PC-3 (cell line): Measurements from ENCODE around the gene DERL3. TPM values are rescaled to one million over a fixed set of nuclear protein-coding genes. Genes with fewer than 3 reads are reported as not detected.

Source experiments
- ATAC-seq: fragments of 200-7000 bp; cut with Tn5 transposase; 2 replicates; pipeline ENCODE4 v1.9.1; 2020; ENCODE audit warnings: mild to moderate bottlenecking, moderate library complexity
- BruUV-seq: library from RNA; stranded (reverse); fragments of 400-500 nt; replicated peaks from 2 replicates; lab custom pipeline; 2021; lab: Mats Ljungman, UMichigan
- CTCF ChIA-PET: fragments of 300-600 bp; sonication (Branson Sonifier 250); formaldehyde crosslinking; loops from one replicate; lab custom pipeline; 2022; ENCODE audit warnings: antibody characterized with exemption; lab: Charles Lee
- POLR2A ChIA-PET: fragments of 300-600 bp; sonication (Branson Sonifier 250); formaldehyde crosslinking; loops from one replicate; lab custom pipeline; 2022; ENCODE audit warnings: antibody characterized with exemption; ENCODE audit not compliant: unreplicated experiment; lab: Charles Lee
- DNase-seq: peaks from one replicate; pipeline ENCODE4 v3.0.0-alpha.2; 2015
- H2AFZ ChIP-seq: fragments of 300-600 bp; sonication (generic); 2 replicates; pipeline ENCODE4 v1.6.0; 2016; ENCODE audit warnings: antibody characterized with exemption, low read length
- H3F3A ChIP-seq: fragments of 300-600 bp; sonication (generic); one replicate; pipeline ENCODE4 v1.6.0; 2017; ENCODE audit warnings: antibody characterized with exemption, low read length, control low read depth, mild to moderate bottlenecking; ENCODE audit not compliant: unreplicated experiment
- H3K27ac ChIP-seq: fragments of 300-600 bp; sonication (generic); 2 replicates; pipeline ENCODE4 v1.5.1; 2016; ENCODE audit warnings: mild to moderate bottlenecking, low read length
- H3K27me3 ChIP-seq: fragments of 300-600 bp; sonication (generic); 2 replicates; pipeline ENCODE4 v1.6.1; 2016; ENCODE audit warnings: low read length, mixed read lengths
- H3K36me3 ChIP-seq: fragments of 300-600 bp; sonication (generic); 2 replicates; pipeline ENCODE4 v1.6.1; 2016; ENCODE audit warnings: low read depth, mixed run types, low read length, mixed read lengths
- H3K4me1 ChIP-seq: fragments of 300-600 bp; sonication (generic); 2 replicates; pipeline ENCODE4 v1.5.1; 2016; ENCODE audit warnings: low read length; ENCODE audit not compliant: insufficient read depth
- H3K4me2 ChIP-seq: fragments of 300-600 bp; sonication (generic); 2 replicates; pipeline ENCODE4 v1.6.0; 2016; ENCODE audit warnings: low read length
- H3K4me3 ChIP-seq: fragments of 300-600 bp; sonication (generic); 2 replicates; pipeline ENCODE4 v1.5.1; 2016; ENCODE audit warnings: mild to moderate bottlenecking, low read length, mixed read lengths
- H3K79me2 ChIP-seq: fragments of 300-600 bp; sonication (generic); 2 replicates; pipeline ENCODE4 v1.6.1; 2017; ENCODE audit warnings: low read length, mixed read lengths
- H3K9ac ChIP-seq: fragments of 300-600 bp; sonication (generic); 2 replicates; pipeline ENCODE4 v1.6.0; 2016; ENCODE audit warnings: mild to moderate bottlenecking, low read length
- H3K9me2 ChIP-seq: fragments of 300-600 bp; sonication (generic); replicated peaks from 2 replicates; pipeline ENCODE4 v1.6.1; 2016; ENCODE audit warnings: mixed run types, low read length, mixed read lengths
- H3K9me3 ChIP-seq: fragments of 300-600 bp; sonication (generic); 2 replicates; pipeline ENCODE4 v1.6.1; 2016; ENCODE audit warnings: low read length, mixed read lengths
- H4K20me1 ChIP-seq: fragments of 300-600 bp; sonication (generic); 2 replicates; pipeline ENCODE4 v1.6.1; 2016; ENCODE audit warnings: low read length, mixed read lengths
- CTCF ChIP-seq: fragments of 300-600 bp; sonication (generic); conservative IDR thresholded peaks from 2 replicates; pipeline ENCODE4 v1.5.1; 2017; ENCODE audit warnings: antibody characterized with exemption, low read depth, mild to moderate bottlenecking, low read length
- EZH2 ChIP-seq: fragments of 300-600 bp; sonication (generic); IDR thresholded peaks from one replicate; pipeline ENCODE4 v1.6.1; 2017; ENCODE audit warnings: antibody characterized with exemption, mild to moderate bottlenecking, low read length; ENCODE audit not compliant: unreplicated experiment
- EZH2phosphoT487 ChIP-seq: fragments of 300-600 bp; sonication (generic); IDR thresholded peaks from 2 replicates; pipeline ENCODE4 v1.6.1; 2018; ENCODE audit warnings: mild to moderate bottlenecking, antibody characterized with exemption, low read length, borderline replicate concordance
- intact Hi-C: fragments of 100-400 bp; cut with micrococcal nuclease; formaldehyde crosslinking; loops from 2 replicates; pipeline ENCODE4 v1.9.0; 2023
- total RNA-seq: library from RNA; depleted of rRNA; stranded (reverse); fragments of >200 nt; gene quantifications from 2 replicates; pipeline ENCODE4 v1.2.3, GENCODE V29; 2014

DERL3 gene
- total RNA-seq, 1 experiment from 2014 or later: not detected

GRCh38 chr22:23835484-23836144 is 3.2 kb downstream of the DERL3 start:
- Histone ChIP-seq H3K4me2 (no peak overlapping the region), H3K27ac (no peak overlapping the region), H3K9me3 (no peaks in the 10 kb centered on the region), H3K9me2 (no peaks in the 10 kb centered on the region), H3K27me3 (no peaks in the 10 kb centered on the region), H2AFZ (no peak overlapping the region), H3K36me3 (no peaks in the 10 kb centered on the region), H3K4me3 (no peak overlapping the region), H3K9ac (no peak overlapping the region), H3F3A (no peaks in the 10 kb centered on the region), H3K4me1 (0 out of 2 replicates have a peak, but pooled peaks cover 3% of the 10 kb centered on the region), H4K20me1 (no peaks in the 10 kb centered on the region), H3K79me2 (no peaks in the 10 kb centered on the region)
- CTCF ChIA-PET: no interaction called here
- TF ChIP-seq CTCF (no peak), EZH2 (no peak), EZH2phosphoT487 (no peak)
- DNase-seq (no peak), ATAC-seq (no peak)
- BruUV-seq: no TSS peak
- POLR2A ChIA-PET: no interaction called here
- intact Hi-C loops: no loop called here

GRCh38 chr22:23834793-23835483 is 3.9 kb downstream of the DERL3 start:
- no peak overlapping the region for H3K4me3 ChIP-seq
- CTCF ChIA-PET: no interaction called here
- 0 out of 2 replicates have a peak, but pooled peaks cover 3% of the 10 kb centered on the region for H3K4me1 ChIP-seq
- TF ChIP-seq EZH2: no peak
- no peak for TF ChIP-seq EZH2phosphoT487
- TF ChIP-seq CTCF: no peak
- no peaks in the 10 kb centered on the region for H3K79me2 ChIP-seq
- ATAC-seq: no peak
- no peaks in the 10 kb centered on the region for H3F3A ChIP-seq
- intact Hi-C loops: no loop called here
- POLR2A ChIA-PET: no interaction called here
- H4K20me1 ChIP-seq: no peaks in the 10 kb centered on the region
- H2AFZ ChIP-seq: no peak overlapping the region
- no peaks in the 10 kb centered on the region for H3K36me3 ChIP-seq
- no peak overlapping the region for H3K4me2 ChIP-seq
- H3K27ac ChIP-seq: no peak overlapping the region
- H3K27me3 ChIP-seq: no peaks in the 10 kb centered on the region
- no peak overlapping the region for H3K9ac ChIP-seq
- H3K9me3 ChIP-seq: no peaks in the 10 kb centered on the region
- BruUV-seq: no TSS peak
- DNase-seq: no peak
- no peaks in the 10 kb centered on the region for H3K9me2 ChIP-seq

GRCh38 chr22:23834406-23834792 is 4.4 kb downstream of the DERL3 start:
- ATAC-seq: no peak
- no peak overlapping the region for H3K9ac ChIP-seq
- H3K79me2 ChIP-seq: no peaks in the 10 kb centered on the region
- H3K36me3 ChIP-seq: no peaks in the 10 kb centered on the region
- no peaks in the 10 kb centered on the region for H3F3A ChIP-seq
- H3K27ac ChIP-seq: no peak overlapping the region
- CTCF ChIA-PET: no interaction called here
- H2AFZ ChIP-seq: no peak overlapping the region
- DNase-seq: no peak
- POLR2A ChIA-PET: no interaction called here
- intact Hi-C loops: no loop called here
- no peaks in the 10 kb centered on the region for H3K27me3 ChIP-seq
- H4K20me1 ChIP-seq: no peaks in the 10 kb centered on the region
- TF ChIP-seq EZH2phosphoT487 (no peak), EZH2 (no peak), CTCF (no peak)
- H3K4me1 ChIP-seq: 0 out of 2 replicates have a peak, but pooled peaks cover 3% of the 10 kb centered on the region
- no TSS peak for BruUV-seq
- H3K9me3 ChIP-seq: no peaks in the 10 kb centered on the region
- H3K4me3 ChIP-seq: no peak overlapping the region
- H3K9me2 ChIP-seq: no peaks in the 10 kb centered on the region
- no peak overlapping the region for H3K4me2 ChIP-seq
